NCI-H82 treated with DMSO at 0.1 percent for 48 hours (cell line): ENCODE measurements around the gene NCK1.
"Not testable (repeated sequence)": the region's sequence is repeated elsewhere in the genome, so short reads cannot be mapped to it uniquely, and the experiment has no call there.

Experiments used
- DNase-seq: peaks from one replicate; lab custom pipeline; 2025; ENCODE audit not compliant: unreplicated experiment; lab: John Stamatoyannopoulos, UW

The NCK1 gene

GRCh38 chr3:136862617-136863322, 762 bp downstream of the NCK1 start:
- DNase-seq: no peak

GRCh38 chr3:136869282-136869681, 7.3 kb downstream of the NCK1 start:
- DNase-seq: no peak

- DNase-seq: not testable (repeated sequence)
These were observed 10.2 kb downstream of the NCK1 start for GRCh38 chr3:136872258-136872657.

GRCh38 chr3:136879510-136879909, 17.5 kb downstream of the NCK1 start:
- not testable (repeated sequence) for DNase-seq

GRCh38 chr3:136882571-136882970, 20.6 kb downstream of the NCK1 start:
- no peak for DNase-seq

GRCh38 chr3:136883967-136884720, 22.1 kb downstream of the NCK1 start:
- DNase-seq: peak; percentile 31

- DNase-seq: no peak
These were observed 23.6 kb downstream of the NCK1 start for GRCh38 chr3:136885357-136886213.

- no peak for DNase-seq
These were observed 27.9 kb downstream of the NCK1 start for GRCh38 chr3:136889947-136890346.

- no peak for DNase-seq
These were observed 30.2 kb downstream of the NCK1 start for GRCh38 chr3:136891934-136892855.

- peak; percentile 45 for DNase-seq
These were observed 31.9 kb downstream of the NCK1 start for GRCh38 chr3:136893848-136894443.

GRCh38 chr3:136897171-136897570, 35.2 kb downstream of the NCK1 start:
- DNase-seq: not testable (repeated sequence)

GRCh38 chr3:136898549-136898948, 36.5 kb downstream of the NCK1 start:
- DNase-seq: no peak

GRCh38 chr3:136898954-136899353, 36.9 kb downstream of the NCK1 start:
- DNase-seq: no peak

- DNase-seq: no peak
These were observed 37.7 kb downstream of the NCK1 start for GRCh38 chr3:136899622-136900158.

- DNase-seq: not testable (repeated sequence)
These were observed 38.7 kb downstream of the NCK1 start for GRCh38 chr3:136900694-136901093.

GRCh38 chr3:136901391-136901790, 39.4 kb downstream of the NCK1 start:
- no peak for DNase-seq

GRCh38 chr3:136902530-136902929, 40.5 kb downstream of the NCK1 start:
- not testable (repeated sequence) for DNase-seq

GRCh38 chr3:136903899-136904298, 41.9 kb downstream of the NCK1 start:
- no peak for DNase-seq

- no peak for DNase-seq
These were observed 42.7 kb downstream of the NCK1 start for GRCh38 chr3:136904746-136905145.

GRCh38 chr3:136905549-136905948, 43.5 kb downstream of the NCK1 start:
- DNase-seq: no peak
